Esophagus muscularis mucosa (tissue), 4 donors: ENCODE measurements around the gene REN. TPM values are rescaled to one million over a fixed set of nuclear protein-coding genes. Genes with fewer than 3 reads are reported as not detected.

Source experiments
- DNase-seq: peaks from one replicate; pipeline ENCODE4 v3.0.0-alpha.2; 2017; ENCODE audit errors: extremely low spot score
- H3K27ac ChIP-seq, 4 donors: fragments of 200-600 bp; sonication (generic); replicated peaks in 1 of 4; 1 replicate in 3 of 4; 2 replicates in 1 of 4; pipeline ENCODE4 v1.5.1; 2016 to 2019; ENCODE audit warnings: mild to moderate bottlenecking in 1 of 4
- H3K27me3 ChIP-seq, 4 donors: fragments of 200-600 bp; sonication (generic); one replicate each; pipeline versions ENCODE4 v1.5.1 to v1.6.0; 2016 to 2019
- H3K36me3 ChIP-seq, 4 donors: fragments of 200-600 bp; sonication (generic); one replicate each; pipeline ENCODE4 v1.5.1; 2016 to 2019
- H3K4me1 ChIP-seq, 4 donors: fragments of 200-600 bp; sonication (generic); one replicate each; pipeline ENCODE4 v1.5.1; 2016 to 2019
- H3K4me3 ChIP-seq, 4 donors: fragments of 200-600 bp; sonication (generic); 1 replicate in 2 of 4; 2 replicates in 2 of 4; pipeline ENCODE4 v1.5.1; 2016 to 2019; ENCODE audit warnings: mild to moderate bottlenecking in 4 of 4, moderate library complexity in 1 of 4
- H3K9me3 ChIP-seq, 4 donors: fragments of 200-600 bp; sonication (generic); 1 replicate in 3 of 4; 2 replicates in 1 of 4; pipeline ENCODE4 v1.5.1; 2016 to 2019
- EP300 ChIP-seq: sonication (generic); formaldehyde crosslinking; IDR thresholded peaks from one replicate; pipeline ENCODE4 v1.6.1; 2017; ENCODE audit warnings: antibody characterized with exemption
- POLR2A ChIP-seq: fragments of 450-650 bp; IDR thresholded peaks from one replicate; pipeline ENCODE4 v1.6.1; 2017; ENCODE audit warnings: antibody characterized with exemption, moderate library complexity, mild to moderate bottlenecking, low read depth
- POLR2AphosphoS5 ChIP-seq, 2 donors: sonication (generic); formaldehyde crosslinking; IDR thresholded peaks; one replicate each; pipeline ENCODE4 v1.6.1; 2017; ENCODE audit warnings: antibody characterized with exemption in 2 of 2
- WGBS: methylation state at CpG from one replicate; pipeline ENCODE4 v1.1.5; 2018; 5-methylcytosine and 5-hydroxymethylcytosine counted together
- intact Hi-C: fragments of 100-400 bp; cut with DNase I; formaldehyde crosslinking; loops from one replicate; pipeline ENCODE4 v1.15.1; 2023
- total RNA-seq, 4 donors: library from RNA; depleted of rRNA; stranded (reverse); fragments of >200 nt; gene quantifications; one replicate each; pipeline versions ENCODE4 v1.1.0 to v1.2.1, GENCODE V29; 2016
- TF ChIP-seq, protein P1 (sequence below), 3 experiments: fragments of 200-600 bp in 2 of 3; fragments of 450-650 bp in 1 of 3; sonication (generic) in 2 of 3; IDR thresholded peaks; one replicate each; pipeline ENCODE4 v1.5.1; 2017 to 2019; ENCODE audit warnings: antibody characterized with exemption in 3 of 3, mild to moderate bottlenecking in 2 of 3, moderate library complexity in 1 of 3

Gene REN
- total RNA-seq, 4 donors from 2014 or later: not detected

DNA sequence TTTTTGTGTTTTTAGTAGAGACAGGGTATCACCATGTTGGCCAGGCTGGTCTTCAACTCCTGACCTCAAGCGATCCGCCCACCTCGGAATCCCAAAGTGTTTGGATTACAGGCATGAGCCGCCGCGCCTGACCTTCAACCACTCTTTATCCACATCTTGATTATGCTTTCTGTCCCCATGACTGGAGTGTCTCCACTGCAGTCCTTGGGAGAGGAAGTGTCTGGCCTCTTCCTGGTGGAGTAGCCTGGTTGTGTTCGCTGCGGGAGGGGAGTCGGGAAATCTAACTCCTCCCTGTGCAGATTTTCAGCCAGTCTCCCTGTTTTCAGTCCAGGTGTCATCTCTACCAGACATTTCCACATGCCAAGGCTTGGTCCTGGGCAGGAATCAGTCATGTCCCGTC, 20.5 kb upstream of the REN start:
- Histone ChIP-seq H3K27me3 (peaks cover 0 to 60% (median 12%) of the 10 kb centered on the region in 4 donors), H3K4me3 (no peak overlapping the region), H3K9me3 (no peaks in the 10 kb centered on the region), H3K36me3 (no peaks in the 10 kb centered on the region), H3K27ac (no peak overlapping the region), H3K4me1 (peaks cover 0 to 9% (median 3%) of the 10 kb centered on the region in 4 donors)
- 77% methylated on average over 10 of the region's 10 CpGs for WGBS
- DNase-seq: no peak
- TF ChIP-seq POLR2AphosphoS5 (IDR thresholded peaks at IDR 0.05): no peak
- TF ChIP-seq POLR2A: no peak
- no peak for TF ChIP-seq EP300
- TF ChIP-seq, protein P1, sequence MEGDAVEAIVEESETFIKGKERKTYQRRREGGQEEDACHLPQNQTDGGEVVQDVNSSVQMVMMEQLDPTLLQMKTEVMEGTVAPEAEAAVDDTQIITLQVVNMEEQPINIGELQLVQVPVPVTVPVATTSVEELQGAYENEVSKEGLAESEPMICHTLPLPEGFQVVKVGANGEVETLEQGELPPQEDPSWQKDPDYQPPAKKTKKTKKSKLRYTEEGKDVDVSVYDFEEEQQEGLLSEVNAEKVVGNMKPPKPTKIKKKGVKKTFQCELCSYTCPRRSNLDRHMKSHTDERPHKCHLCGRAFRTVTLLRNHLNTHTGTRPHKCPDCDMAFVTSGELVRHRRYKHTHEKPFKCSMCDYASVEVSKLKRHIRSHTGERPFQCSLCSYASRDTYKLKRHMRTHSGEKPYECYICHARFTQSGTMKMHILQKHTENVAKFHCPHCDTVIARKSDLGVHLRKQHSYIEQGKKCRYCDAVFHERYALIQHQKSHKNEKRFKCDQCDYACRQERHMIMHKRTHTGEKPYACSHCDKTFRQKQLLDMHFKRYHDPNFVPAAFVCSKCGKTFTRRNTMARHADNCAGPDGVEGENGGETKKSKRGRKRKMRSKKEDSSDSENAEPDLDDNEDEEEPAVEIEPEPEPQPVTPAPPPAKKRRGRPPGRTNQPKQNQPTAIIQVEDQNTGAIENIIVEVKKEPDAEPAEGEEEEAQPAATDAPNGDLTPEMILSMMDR (IDR thresholded peaks at IDR 0.05): no peak
- intact Hi-C loops: no loop called here

DNA sequence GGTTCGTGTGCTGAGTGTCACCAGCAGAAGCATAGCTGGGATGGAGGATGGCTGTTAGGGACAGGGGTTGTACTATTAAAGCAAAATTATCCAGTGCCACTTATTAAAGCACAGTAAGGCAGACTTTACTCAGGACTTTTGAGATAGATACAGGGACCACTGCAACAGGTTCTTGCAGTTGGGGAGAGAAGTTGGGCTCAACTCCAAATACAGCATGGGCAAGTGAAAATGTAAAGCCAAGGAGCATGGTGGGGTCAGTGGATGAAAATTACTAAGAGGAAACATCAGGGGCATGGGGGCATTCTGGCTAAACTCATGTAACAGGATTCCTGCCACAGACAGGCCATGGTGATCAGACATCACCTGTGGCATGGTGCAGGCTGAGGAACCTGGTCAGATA, 15.0 kb upstream of the REN start:
- Histone ChIP-seq H3K36me3 (no peaks in the 10 kb centered on the region), H3K9me3 (no peaks in the 10 kb centered on the region), H3K4me3 (no peak overlapping the region), H3K27me3 (peaks cover 0 to 42% (median 0%) of the 10 kb centered on the region in 4 donors), H3K4me1 (no peaks in the 10 kb centered on the region), H3K27ac (no peak overlapping the region)
- intact Hi-C loops: no loop called here
- no peak for TF ChIP-seq POLR2AphosphoS5 (IDR thresholded peaks at IDR 0.05)
- TF ChIP-seq, protein P1 (IDR thresholded peaks at IDR 0.05): no peak
- no peak for TF ChIP-seq POLR2A
- no peak for TF ChIP-seq EP300
- 74% methylated on average over 1 of the region's 1 CpG for WGBS
- no peak for DNase-seq

DNA sequence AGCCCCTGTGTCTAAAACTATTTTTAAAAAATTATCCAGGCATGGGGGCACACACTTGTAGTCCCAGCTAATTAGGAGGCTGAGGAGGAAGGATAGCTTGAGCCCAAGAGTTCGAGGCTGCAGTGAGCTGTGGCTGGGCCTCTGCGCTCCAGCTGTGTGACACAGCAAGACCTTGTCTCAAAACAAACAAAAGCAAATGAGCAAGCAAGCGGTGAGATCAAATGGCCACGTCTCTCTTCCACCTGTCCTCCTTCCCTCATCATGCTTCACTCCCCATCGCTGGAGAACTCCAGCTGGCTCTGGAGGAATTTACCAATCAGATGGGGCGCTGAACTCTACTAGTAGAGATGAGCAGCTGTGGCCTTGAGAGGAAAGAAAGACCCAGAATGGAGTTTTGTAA, 14.0 kb upstream of the REN start:
- peaks cover 0 to 45% (median 0%) of the 10 kb centered on the region in 4 donors for H3K27me3 ChIP-seq
- DNase-seq: no peak
- intact Hi-C loops: no loop called here
- no peaks in the 10 kb centered on the region for H3K9me3 ChIP-seq
- no peak overlapping the region for H3K27ac ChIP-seq
- no peaks in the 10 kb centered on the region for H3K4me1 ChIP-seq
- H3K36me3 ChIP-seq: no peaks in the 10 kb centered on the region
- no peak overlapping the region for H3K4me3 ChIP-seq
- no peak for TF ChIP-seq POLR2AphosphoS5 (IDR thresholded peaks at IDR 0.05)
- TF ChIP-seq EP300: no peak
- TF ChIP-seq, protein P1 (IDR thresholded peaks at IDR 0.05): no peak
- no peak for TF ChIP-seq POLR2A
- WGBS: 74% methylated on average over 6 of the region's 6 CpGs

DNA sequence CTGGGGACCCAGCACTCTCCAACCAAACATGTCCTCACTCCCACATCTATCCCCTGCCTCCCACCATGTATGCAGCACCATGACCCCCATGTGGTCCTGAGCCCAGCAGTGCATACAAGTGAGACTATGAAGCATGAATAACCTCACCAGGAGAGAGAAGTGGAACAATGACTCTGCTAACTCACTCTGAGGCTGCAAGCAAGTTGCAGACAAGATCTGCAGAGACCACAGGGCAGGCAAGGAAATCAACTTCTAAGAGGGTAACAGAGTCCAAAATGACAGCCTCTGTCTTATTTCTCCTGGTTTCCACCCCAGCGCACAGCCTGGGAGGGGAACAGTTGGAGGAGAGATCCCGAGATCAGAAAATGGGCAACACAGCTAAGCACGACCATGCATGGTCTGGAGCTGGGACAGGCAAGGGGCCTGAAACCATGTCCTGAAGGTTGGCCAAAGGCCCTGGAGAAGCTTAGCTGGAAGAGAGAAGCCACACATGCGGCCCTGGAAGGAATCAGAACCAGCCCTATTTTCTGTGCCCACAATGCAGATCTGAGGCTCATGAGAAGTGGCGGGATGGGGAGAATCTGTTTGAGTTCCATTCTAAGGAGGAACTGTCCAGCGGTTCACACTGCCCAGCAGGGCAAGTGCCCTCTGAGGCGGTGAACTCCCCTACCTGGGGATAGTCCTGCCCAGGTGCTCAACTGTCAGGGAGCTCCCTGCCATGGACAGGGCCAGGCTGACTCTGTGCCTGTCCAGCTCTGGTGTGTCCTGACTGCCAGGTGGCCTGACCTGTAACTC, 12.5 kb upstream of the REN start:
- Histone ChIP-seq H3K27ac (no peak overlapping the region), H3K4me1 (no peaks in the 10 kb centered on the region), H3K27me3 (peaks cover 0 to 58% (median 0%) of the 10 kb centered on the region in 4 donors), H3K9me3 (no peaks in the 10 kb centered on the region), H3K4me3 (no peak overlapping the region), H3K36me3 (no peaks in the 10 kb centered on the region)
- no peak for DNase-seq
- TF ChIP-seq EP300 (no peak), POLR2AphosphoS5 (IDR thresholded peaks at IDR 0.05) (no peak), POLR2A (no peak)
- TF ChIP-seq, protein P1 (IDR thresholded peaks at IDR 0.05): no peak
- whole genome bisulfite sequencing: 88% methylated on average over 6 of the region's 7 CpGs
- intact Hi-C loops: no loop called here

DNA sequence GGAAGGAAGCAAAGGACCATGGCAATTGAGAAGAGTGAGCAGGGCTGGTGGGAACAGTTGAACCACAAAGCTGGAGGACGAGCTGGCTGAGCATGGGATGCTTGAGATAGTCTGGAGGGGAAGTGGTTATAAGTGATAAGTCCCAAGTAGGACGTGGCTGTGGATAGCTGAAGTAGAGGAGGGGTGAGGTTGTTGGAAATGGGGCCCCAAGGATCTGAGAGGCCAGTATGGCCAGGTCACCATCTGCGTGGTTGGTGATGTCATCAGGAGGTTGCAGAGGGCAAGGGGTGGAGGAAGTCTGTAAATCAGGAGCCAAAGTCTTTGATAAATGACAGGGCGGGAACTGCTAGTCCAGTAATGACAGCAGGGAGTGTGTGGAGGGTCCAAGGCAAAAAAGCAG, 11.0 kb upstream of the REN start:
- intact Hi-C loops: no loop called here
- no peaks in the 10 kb centered on the region for H3K36me3 ChIP-seq
- 49% methylated on average over 4 of the region's 4 CpGs for WGBS
- no peak for DNase-seq
- peaks cover 0 to 58% (median 0%) of the 10 kb centered on the region in 4 donors for H3K27me3 ChIP-seq
- no peaks in the 10 kb centered on the region for H3K4me1 ChIP-seq
- H3K9me3 ChIP-seq: no peaks in the 10 kb centered on the region
- no peak overlapping the region for H3K27ac ChIP-seq
- TF ChIP-seq POLR2A: no peak
- H3K4me3 ChIP-seq: no peak overlapping the region
